Right lobe of liver (tissue), 4 donors: ENCODE measurements around the gene KLHDC10.

Source experiments
- CTCF ChIP-seq, 4 donors: fragments of 200-600 bp in 3 of 4; fragments of 450-650 bp in 1 of 4; IDR thresholded peaks; one replicate each; pipeline versions ENCODE4 v1.5.1 to v1.8.0; 2016 to 2022; ENCODE audit warnings: antibody characterized with exemption in 4 of 4, mild to moderate bottlenecking in 2 of 4
- POLR2A ChIP-seq: fragments of 450-650 bp; IDR thresholded peaks from one replicate; pipeline ENCODE4 v1.6.1; 2017; ENCODE audit warnings: antibody characterized with exemption, mild to moderate bottlenecking
- donor health status: DM: no; HTN: no; CAD: no.
- donor health status: DM: no; HTN: no; CAD: no.
- donor health status: DM: no; HTN: yes; CAD: no.

- TF ChIP-seq CTCF (IDR thresholded peaks at IDR 0.05) (no peak), POLR2A (no peak)
These were observed 71.0 kb downstream of the KLHDC10 start for GRCh38 chr7:130141161-130141883.
